ENCODE data around the gene CCL7.

The CCL7 gene

GRCh38 chr17:34248511-34249024 lies 21.5 kb upstream of the CCL7 start:
- no peak for DNase-seq

DNA sequence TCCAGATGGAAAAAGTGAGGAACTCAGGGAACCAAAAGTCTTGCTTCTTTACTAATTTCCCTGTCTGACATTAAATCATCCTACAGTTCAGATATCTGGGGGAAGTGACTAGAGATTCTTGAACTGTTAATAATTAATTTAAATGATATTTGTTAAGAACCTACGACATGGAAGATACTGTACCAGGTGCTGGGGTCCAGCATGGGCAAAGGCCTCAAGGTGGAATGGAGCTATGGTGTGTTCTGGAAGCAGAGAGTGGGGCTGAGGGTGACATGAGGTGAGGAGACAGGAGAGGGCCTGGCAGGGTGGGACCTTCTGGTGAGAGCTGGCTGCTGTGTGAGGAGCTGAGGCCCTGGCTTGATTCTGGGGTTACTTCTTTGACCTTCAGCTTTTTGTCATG lies 21.0 kb upstream of the CCL7 start:
- DNase-seq = no peak

DNA sequence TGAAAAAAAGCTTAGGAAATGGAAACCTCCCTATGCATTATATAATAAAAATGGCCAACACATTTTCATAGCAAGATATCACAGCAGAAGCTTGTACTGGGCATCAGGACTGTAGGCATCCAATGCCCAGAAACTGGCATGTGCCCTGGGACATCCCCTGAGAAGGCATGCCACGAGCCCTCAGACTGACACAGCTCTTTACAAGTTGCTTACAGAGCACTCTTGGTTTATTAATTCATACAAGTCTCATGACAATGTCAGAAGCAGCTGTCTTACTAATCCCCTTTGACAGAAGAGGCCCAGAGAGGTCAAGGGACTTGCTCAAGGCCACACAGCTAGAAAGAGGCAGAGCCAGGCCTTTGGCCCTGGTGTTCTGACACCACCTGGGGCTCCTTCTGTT lies 20.5 kb upstream of the CCL7 start:
- DNase-seq = no peak

DNA sequence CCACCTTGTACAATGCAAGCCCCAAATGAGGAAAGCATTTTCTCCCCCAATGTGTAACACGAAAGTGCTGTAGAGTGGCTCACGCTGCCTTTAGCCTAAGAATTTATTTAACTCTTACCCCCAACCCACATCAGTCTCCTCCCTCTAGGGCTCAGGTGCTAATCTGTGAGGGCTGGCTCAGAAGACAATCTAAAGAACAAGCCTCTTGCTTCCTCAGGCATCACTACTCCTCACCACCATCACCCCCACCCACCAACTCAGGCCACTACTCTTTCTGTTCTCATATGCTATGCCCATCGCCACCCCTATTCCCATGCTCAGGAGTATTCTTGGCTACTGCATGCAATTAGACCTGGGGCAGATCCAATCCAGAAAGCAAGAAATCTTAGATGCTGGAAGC lies 18.8 kb upstream of the CCL7 start:
- no peak for DNase-seq

- DNase-seq = no peak
Observed at GRCh38 chr17:34252095-34252443, 18.0 kb upstream of the CCL7 start.

DNA sequence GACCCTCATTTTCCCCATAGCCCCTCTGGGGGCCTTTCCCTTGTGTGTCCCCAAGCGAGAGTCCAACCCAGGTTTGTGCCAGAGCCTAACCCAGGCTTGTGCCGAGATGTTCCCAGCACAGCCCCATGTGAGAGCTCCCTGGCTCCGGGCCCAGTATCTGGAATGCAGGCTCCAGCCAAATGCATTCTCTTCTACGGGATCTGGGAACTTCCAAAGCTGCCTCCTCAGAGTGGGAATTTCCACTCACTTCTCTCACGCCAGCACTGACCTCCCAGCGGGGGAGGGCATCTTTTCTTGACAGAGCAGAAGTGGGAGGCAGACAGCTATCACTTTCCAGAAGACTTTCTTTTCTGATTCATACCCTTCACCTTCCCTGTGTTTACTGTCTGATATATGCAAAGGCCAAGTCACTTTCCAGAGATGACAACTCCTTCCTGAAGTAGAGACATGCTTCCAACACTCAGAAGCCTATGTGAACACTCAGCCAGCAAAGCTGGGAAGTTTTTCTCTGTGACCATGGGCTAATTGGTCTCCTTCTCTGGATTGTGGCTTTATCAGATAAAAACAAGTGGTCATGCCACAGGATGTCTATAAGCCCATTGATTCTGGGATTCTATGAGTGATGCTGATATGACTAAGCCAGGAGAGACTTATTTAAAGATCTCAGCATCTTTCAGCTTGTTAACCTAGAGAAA lies 17.4 kb upstream of the CCL7 start:
- DNase-seq = no peak

DNA sequence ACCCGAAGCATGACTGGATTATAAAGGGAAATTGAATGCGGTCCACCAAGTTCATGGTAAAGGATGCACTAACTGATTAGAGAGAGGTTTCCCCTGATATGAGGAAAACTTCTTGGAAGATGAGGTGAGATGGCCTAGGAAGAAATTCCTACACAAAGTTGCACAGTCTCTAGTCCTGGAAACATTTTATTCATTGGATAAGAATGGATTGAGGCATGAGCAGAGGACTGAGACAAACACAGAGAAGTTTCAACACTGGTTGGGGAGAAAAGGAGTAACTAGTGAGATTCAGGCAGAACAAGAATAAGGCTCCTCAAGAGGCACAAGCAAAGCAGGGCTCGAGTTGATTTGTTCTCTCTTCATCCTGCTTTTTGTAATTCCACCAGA lies 16.9 kb upstream of the CCL7 start:
- DNase-seq = no peak

DNA sequence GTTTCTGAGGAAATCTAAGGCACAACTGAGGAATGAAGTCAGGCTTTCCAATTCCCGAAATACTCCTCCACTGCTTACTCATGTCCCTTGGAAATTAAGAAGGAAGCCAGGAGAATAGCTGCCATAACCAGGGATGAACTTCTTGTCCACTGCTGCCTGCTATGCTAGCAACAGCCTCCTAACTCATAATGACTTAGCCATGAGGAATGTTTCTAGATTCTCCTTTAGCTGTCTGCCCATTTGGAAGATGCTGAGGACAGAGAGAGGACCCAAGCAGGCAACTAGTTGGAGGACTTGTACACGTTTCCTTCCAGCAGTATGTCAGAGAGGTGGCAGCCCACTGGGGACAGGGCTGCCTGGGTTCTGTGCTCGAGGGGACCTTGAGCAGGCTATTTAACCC lies 15.9 kb upstream of the CCL7 start:
- no peak for DNase-seq

GRCh38 chr17:34254651-34255380 lies 15.2 kb upstream of the CCL7 start, which contains the start of gene CCL2:
Gene CCL2 (plus strand): TSS chr17:34255285. CDS start chr17:34255350, 65 bp downstream.
- DNase-seq = no peak

DNA sequence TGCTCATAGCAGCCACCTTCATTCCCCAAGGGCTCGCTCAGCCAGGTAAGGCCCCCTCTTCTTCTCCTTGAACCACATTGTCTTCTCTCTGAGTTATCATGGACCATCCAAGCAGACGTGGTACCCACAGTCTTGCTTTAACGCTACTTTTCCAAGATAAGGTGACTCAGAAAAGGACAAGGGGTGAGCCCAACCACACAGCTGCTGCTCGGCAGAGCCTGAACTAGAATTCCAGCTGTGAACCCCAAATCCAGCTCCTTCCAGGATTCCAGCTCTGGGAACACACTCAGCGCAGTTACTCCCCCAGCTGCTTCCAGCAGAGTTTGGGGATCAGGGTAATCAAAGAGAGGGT lies 14.7 kb upstream of the CCL7 start:
- DNase-seq = no peak

- DNase-seq = no peak
Observed at GRCh38 chr17:34255841-34256240, 14.2 kb upstream of the CCL7 start.

- DNase-seq = no peak
Observed at GRCh38 chr17:34257299-34257985, 12.6 kb upstream of the CCL7 start.

DNA sequence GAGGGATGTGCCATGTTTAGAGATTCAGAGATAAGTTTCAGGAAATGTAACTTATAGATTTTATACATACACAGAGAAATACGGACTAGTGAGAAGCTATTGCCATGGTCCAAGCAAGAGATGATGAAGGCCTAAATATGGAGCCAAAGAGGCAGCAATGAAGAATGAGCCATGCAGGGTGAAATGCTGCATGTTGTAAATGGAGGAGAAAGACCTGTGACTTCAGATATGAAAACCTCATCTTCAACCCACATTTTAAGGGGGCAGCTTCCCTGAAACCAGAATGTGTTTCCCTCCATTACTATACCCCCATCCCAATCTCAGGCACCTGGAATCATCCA lies 12.1 kb upstream of the CCL7 start:
- DNase-seq = no peak

DNA sequence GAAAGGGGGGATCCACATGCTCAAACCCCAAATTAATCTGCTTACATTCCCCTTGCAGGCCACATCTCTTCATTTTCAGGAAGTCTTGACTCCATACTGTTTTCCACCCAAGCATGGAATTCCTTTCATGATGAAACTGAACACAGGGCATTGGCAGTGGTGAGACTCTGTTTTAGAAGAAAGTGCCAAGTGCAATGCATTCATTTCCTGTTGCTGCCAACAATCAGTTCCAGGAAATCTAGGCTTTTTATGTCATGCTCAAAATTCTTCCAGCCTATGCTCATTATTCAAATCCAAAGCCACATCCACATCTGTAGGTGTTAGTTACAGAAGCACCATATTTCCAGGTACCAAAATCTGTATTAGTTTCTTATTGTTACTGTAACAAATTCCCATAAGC lies 10.9 kb upstream of the CCL7 start:
- no peak for DNase-seq

- no peak for DNase-seq
Observed at GRCh38 chr17:34260861-34261260, 9.2 kb upstream of the CCL7 start.

GRCh38 chr17:34261568-34262337 lies 8.3 kb upstream of the CCL7 start:
- DNase-seq = no peak

DNA sequence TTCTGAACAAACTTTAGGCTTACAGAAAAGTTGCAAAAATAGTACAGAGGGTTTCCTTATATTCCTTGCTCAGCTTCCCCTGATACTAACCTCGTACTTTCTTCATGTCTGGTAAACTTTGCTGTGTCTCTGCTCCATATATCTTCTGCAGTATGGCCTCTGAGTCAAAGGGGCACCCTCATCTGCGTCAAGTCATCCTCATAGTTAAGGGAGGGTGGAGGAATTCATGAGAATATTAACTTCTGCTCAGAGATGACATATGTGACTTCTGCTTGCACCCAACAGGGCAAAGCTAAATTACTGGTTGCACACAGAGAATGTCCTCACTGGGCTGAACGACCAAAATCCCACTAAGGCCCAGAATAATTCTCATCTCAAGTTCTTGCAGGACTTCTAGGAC lies 4.3 kb upstream of the CCL7 start:
- DNase-seq = no peak

GRCh38 chr17:34275881-34276280 lies 5.9 kb downstream of the CCL7 start:
- no peak for DNase-seq

- DNase-seq = no peak
Observed at GRCh38 chr17:34276826-34277225, 6.8 kb downstream of the CCL7 start.

- DNase-seq = no peak
Observed at GRCh38 chr17:34283571-34283970, 13.6 kb downstream of the CCL7 start.

- DNase-seq = no peak
Observed at GRCh38 chr17:34285286-34285792, 15.3 kb downstream of the CCL7 start, which contains the start of gene CCL11. Gene CCL11 (plus strand): TSS chr17:34285742. CDS start chr17:34285809, 67 bp downstream.

DNA sequence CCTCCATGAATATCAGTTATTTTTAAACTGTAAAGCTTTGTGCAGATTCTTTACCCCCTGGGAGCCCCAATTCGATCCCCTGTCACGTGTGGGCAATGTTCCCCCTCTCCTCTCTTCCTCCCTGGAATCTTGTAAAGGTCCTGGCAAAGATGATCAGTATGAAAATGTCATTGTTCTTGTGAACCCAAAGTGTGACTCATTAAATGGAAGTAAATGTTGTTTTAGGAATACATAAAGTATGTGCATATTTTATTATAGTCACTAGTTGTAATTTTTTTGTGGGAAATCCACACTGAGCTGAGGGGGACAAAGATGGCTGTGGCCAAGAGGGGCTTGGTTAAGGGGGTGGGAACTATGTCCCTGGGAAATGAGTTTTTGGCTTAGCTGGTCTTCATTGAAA lies 17.9 kb downstream of the CCL7 start:
- DNase-seq = no peak

GRCh38 chr17:34290586-34290985 lies 20.6 kb downstream of the CCL7 start:
- DNase-seq = no peak
